HepG2 (cell line): ENCODE measurements around the gene TASP1. TPM values are rescaled to one million over a fixed set of nuclear protein-coding genes. Genes with fewer than 3 reads are reported as not detected.
A peak's percentile ranks its signal among the peaks of the same experiment; 100 is the strongest.

Experiments
- ATAC-seq: fragments of 200-7000 bp; cut with Tn5 transposase; 3 replicates; pipeline ENCODE4 v1.9.1; 2020; ENCODE audit warnings: mild to moderate bottlenecking, moderate library complexity
- BruUV-seq: library from RNA; stranded (reverse); fragments of 400-500 nt; replicated peaks from 2 replicates; lab custom pipeline; 2021; lab: Mats Ljungman, UMichigan
- CTCF ChIA-PET: fragments of 300-600 bp; formaldehyde crosslinking; extraction: SDS; loops from one replicate; lab custom pipeline; 2021; ENCODE audit warnings: low total read pairs, inconsistent platforms, low intra/inter-chr PET ratio; lab: Yijun Ruan, JAX
- POLR2A ChIA-PET: fragments of 350-600 bp; sonication (Branson Sonifier 250); formaldehyde crosslinking; loops from one replicate; lab custom pipeline; 2020; ENCODE audit warnings: antibody characterized with exemption, inconsistent platforms; lab: Yijun Ruan, JAX
- DNase-seq: peaks from one replicate; pipeline ENCODE4 v3.0.0-alpha.2; 2015; ENCODE audit warnings: low spot score
- FAIRE-seq: peaks from 3 replicates; lab custom pipeline; 2011; peaks lifted over from hg19 to GRCh38; lab: Jason Lieb, UNC
- H2AFZ ChIP-seq: one replicate; pipeline ENCODE4 v1.6.1; 2011; ENCODE audit warnings: low read length, inconsistent platforms
- H3K27ac ChIP-seq: fragments of 300-600 bp; 3 replicates; pipeline ENCODE4 v1.8.0; 2011; ENCODE audit warnings: mixed run types, mild to moderate bottlenecking, mixed read lengths, low read length, inconsistent platforms; ENCODE audit not compliant: insufficient read depth; ENCODE audit errors: extremely low read length
- H3K27me3 ChIP-seq, 2 experiments: fragments of 200-600 bp in 1 of 2; 2 replicates in 1 of 2; 3 replicates in 1 of 2; pipeline versions ENCODE4 v1.6.0 to v1.8.0; 2011; ENCODE audit warnings: low read length in 2 of 2, mild to moderate bottlenecking in 2 of 2, moderate library complexity in 2 of 2, inconsistent platforms in 1 of 2; ENCODE audit not compliant: insufficient read depth in 2 of 2, control insufficient read depth in 1 of 2
- H3K36me3 ChIP-seq, 2 experiments: fragments of 200-600 bp in 1 of 2; replicated peaks in 1 of 2; 2 replicates in 1 of 2; 3 replicates in 1 of 2; pipeline versions ENCODE4 v1.5.1 to v1.8.0; 2011; ENCODE audit warnings: low read length in 2 of 2, inconsistent platforms in 1 of 2; ENCODE audit not compliant: insufficient read depth in 2 of 2, control insufficient read depth in 1 of 2
- H3K4me1 ChIP-seq: 2 replicates; pipeline ENCODE4 v1.5.1; 2012; ENCODE audit warnings: low read length, inconsistent platforms; ENCODE audit not compliant: insufficient read depth
- H3K4me2 ChIP-seq: 2 replicates; pipeline ENCODE4 v1.6.0; 2011; ENCODE audit warnings: low read depth, low read length, inconsistent platforms
- H3K4me3 ChIP-seq, 3 experiments: fragments of 200-600 bp in 1 of 3; sonication (generic), shearing (Covaris generic) in 1 of 3; replicated peaks in 1 of 3; 2 replicates each; pipeline ENCODE4 v1.5.1; 2011 to 2016; ENCODE audit warnings: low read length in 3 of 3, inconsistent platforms in 2 of 3, low read depth in 2 of 3, mild to moderate bottlenecking in 2 of 3, control low read depth in 1 of 3, mixed read lengths in 1 of 3; ENCODE audit not compliant: insufficient read depth in 1 of 3
- H3K79me2 ChIP-seq: one replicate; pipeline ENCODE4 v1.6.1; 2011; ENCODE audit warnings: low read length, inconsistent platforms; ENCODE audit not compliant: insufficient read depth
- H3K9ac ChIP-seq: 2 replicates; pipeline ENCODE4 v1.6.0; 2011; ENCODE audit warnings: mild to moderate bottlenecking, low read depth, low read length, inconsistent platforms; ENCODE audit not compliant: insufficient read depth
- H3K9me3 ChIP-seq: 2 replicates; pipeline ENCODE4 v1.5.1; 2012; ENCODE audit warnings: mild to moderate bottlenecking, low read length
- H4K20me1 ChIP-seq: 2 replicates; pipeline ENCODE4 v1.6.0; 2011; ENCODE audit warnings: inconsistent platforms, mild to moderate bottlenecking, low read length, moderate library complexity; ENCODE audit not compliant: insufficient read depth
- FLYWCH1 ChIP-seq: sonication (generic); formaldehyde crosslinking; IDR thresholded peaks from 2 replicates; pipeline ENCODE4 v1.8.1; 2023; ENCODE audit warnings: mild to moderate bottlenecking, missing genetic modification reagents
- FOXO4 ChIP-seq: sonication (generic); formaldehyde crosslinking; conservative IDR thresholded peaks from 2 replicates; pipeline ENCODE4 v1.8.1; 2023; ENCODE audit warnings: missing genetic modification reagents
- HES4 ChIP-seq: sonication (generic); formaldehyde crosslinking; IDR thresholded peaks from 2 replicates; pipeline ENCODE4 v1.9.0; 2021; ENCODE audit warnings: mild to moderate bottlenecking, missing genetic modification reagents, borderline replicate concordance
- MTF1 ChIP-seq: sonication (generic); formaldehyde crosslinking; IDR thresholded peaks from 2 replicates; pipeline ENCODE4 v1.5.0; 2020; ENCODE audit warnings: missing genetic modification reagents
- NCOR1 ChIP-seq: fragments of 200-600 bp; sonication (generic); IDR thresholded peaks from 2 replicates; pipeline ENCODE4 v1.7.0; 2017; ENCODE audit warnings: antibody characterized with exemption, low read length, borderline replicate concordance
- PPARG ChIP-seq: conservative IDR thresholded peaks from 2 replicates; pipeline ENCODE4 v1.6.1; 2016; ENCODE audit warnings: missing biosample characterization, missing genetic modification reagents
- ZBTB21 ChIP-seq: sonication (generic); formaldehyde crosslinking; IDR thresholded peaks from 2 replicates; pipeline ENCODE4 v1.4.0; 2020; ENCODE audit warnings: missing genetic modification reagents
- ZEB1 ChIP-seq: IDR thresholded peaks from 2 replicates; pipeline ENCODE4 v1.6.1; 2012; ENCODE audit warnings: mild to moderate bottlenecking, low read depth, inconsistent platforms; ENCODE audit not compliant: insufficient replicate concordance
- ZMYM2 ChIP-seq: sonication (generic); formaldehyde crosslinking; IDR thresholded peaks from 2 replicates; pipeline ENCODE4 v1.8.0; 2022; ENCODE audit warnings: mild to moderate bottlenecking, missing genetic modification reagents
- ZNF260 ChIP-seq: sonication (generic); formaldehyde crosslinking; IDR thresholded peaks from 2 replicates; pipeline ENCODE4 v1.4.0; 2020; ENCODE audit warnings: missing genetic modification reagents, low read depth, mild to moderate bottlenecking, borderline replicate concordance
- ZNF460 ChIP-seq: sonication (generic); formaldehyde crosslinking; IDR thresholded peaks from 2 replicates; pipeline ENCODE4 v1.5.1; 2020; ENCODE audit warnings: missing genetic modification reagents, mild to moderate bottlenecking, borderline replicate concordance
- ZNF496 ChIP-seq: sonication (generic); formaldehyde crosslinking; IDR thresholded peaks from 2 replicates; pipeline ENCODE4 v1.8.1; 2023; ENCODE audit warnings: mild to moderate bottlenecking, moderate library complexity, missing genetic modification reagents; ENCODE audit not compliant: insufficient replicate concordance
- ZNF607 ChIP-seq: sonication (generic); formaldehyde crosslinking; IDR thresholded peaks from 2 replicates; pipeline ENCODE4 v1.5.1; 2020; ENCODE audit warnings: missing genetic modification reagents, mild to moderate bottlenecking, borderline replicate concordance
- ZNF672 ChIP-seq: sonication (generic); formaldehyde crosslinking; IDR thresholded peaks from 2 replicates; pipeline ENCODE4 v1.8.1; 2022; ENCODE audit warnings: missing genetic modification reagents
- WGBS: methylation state at CpG from one replicate; pipeline ENCODE4 v1.1.6; 2017; ENCODE audit warnings: low lambda C conversion rate; 5-methylcytosine and 5-hydroxymethylcytosine counted together
- in situ Hi-C: cut with HindIII; loops from 2 replicates; pipeline ENCODE4 v1.10.0; 2017; ENCODE audit warnings: low pct_unique_long_range_greater_than_20kb; ENCODE audit not compliant: extremely low pct_ligation_motif_present
- intact Hi-C: fragments of 100-400 bp; cut with micrococcal nuclease; formaldehyde crosslinking; loops from one replicate; pipeline ENCODE4 v1.10.0; 2022; ENCODE audit not compliant: unreplicated experiment
- polyA plus RNA-seq, 8 experiments: library from polyadenylated mRNA; depleted of rRNA in 3 of 8; stranded (reverse) in 7 of 8; unstranded in 1 of 8; fragments of >200 nt; fragmentation: Illumina TruSeq in 4 of 8; extraction: Trizol in 4 of 8; gene quantifications; 2 replicates each; pipeline versions ENCODE4 v1.2.1 to v1.2.3, GENCODE V29; 2011 to 2016; ENCODE audit warnings: low read depth in 4 of 8, missing spikeins in 1 of 8, mixed read lengths in 1 of 8; ENCODE audit not compliant: insufficient read depth in 1 of 8
- total RNA-seq, 5 experiments: library from RNA; depleted of rRNA; stranded (reverse); fragments of >200 nt; fragmentation: Illumina TruSeq; extraction: Trizol; gene quantifications; 2 replicates each; pipeline ENCODE4 v1.2.3, GENCODE V29; 2016; ENCODE audit warnings: low read depth in 1 of 5
- TF ChIP-seq, protein P1 (sequence below): sonication (generic); formaldehyde crosslinking; IDR thresholded peaks from 2 replicates; pipeline ENCODE4 v1.5.1; 2020; ENCODE audit warnings: mild to moderate bottlenecking, missing genetic modification reagents
- TF ChIP-seq, protein P2 (sequence below): sonication (generic); formaldehyde crosslinking; conservative IDR thresholded peaks from 2 replicates; pipeline ENCODE4 v1.4.0; 2020; ENCODE audit warnings: missing genetic modification reagents
- TF ChIP-seq, protein P3 (sequence below): IDR thresholded peaks from 2 replicates; pipeline ENCODE4 v1.6.1; 2016; ENCODE audit warnings: missing biosample characterization, missing genetic modification reagents, low read depth

The TASP1 gene
- total and polyA plus RNA-seq, 2 of the 13 experiments (the other 11 are each of a cell fraction or from before 2014, with no cell fraction given) = 10.0 to 25.2 TPM

- ATAC-seq = peak; percentile 85
- WGBS = 73% methylated on average over 9 of the region's 9 CpGs
- H3K4me3 ChIP-seq = no peak overlapping the region
- peak; percentile 42 for FAIRE-seq
- peaks cover 3 to 18% of the 10 kb centered on the region in 2 experiments for H3K36me3 ChIP-seq
- peak overlapping the region; percentile 1; the same call in 1 of the 2 replicates for H3K4me2 ChIP-seq
- no peaks in the 10 kb centered on the region for H3K79me2 ChIP-seq
- intact Hi-C loops (no loop called here), in situ Hi-C loops (no loop called here)
- POLR2A ChIA-PET = interaction anchor here (1.0 kb wide), 2 partner anchors 12 to 94 kb away, joined by 3 read pairs; no protein-coding TSS in a partner anchor
- DNase-seq = peak; percentile 92
- H2AFZ ChIP-seq = no peak overlapping the region
- H3K27ac ChIP-seq = peak overlapping the region; percentile 44
- BruUV-seq = no TSS peak
- peaks cover 29% of the 10 kb centered on the region for H3K4me1 ChIP-seq
- CTCF ChIA-PET = no interaction called here
- no peaks in the 10 kb centered on the region for H3K27me3 ChIP-seq
- H4K20me1 ChIP-seq = no peaks in the 10 kb centered on the region
- H3K9me3 ChIP-seq = no peaks in the 10 kb centered on the region
- no peak overlapping the region for H3K9ac ChIP-seq
- TF ChIP-seq, protein P1, sequence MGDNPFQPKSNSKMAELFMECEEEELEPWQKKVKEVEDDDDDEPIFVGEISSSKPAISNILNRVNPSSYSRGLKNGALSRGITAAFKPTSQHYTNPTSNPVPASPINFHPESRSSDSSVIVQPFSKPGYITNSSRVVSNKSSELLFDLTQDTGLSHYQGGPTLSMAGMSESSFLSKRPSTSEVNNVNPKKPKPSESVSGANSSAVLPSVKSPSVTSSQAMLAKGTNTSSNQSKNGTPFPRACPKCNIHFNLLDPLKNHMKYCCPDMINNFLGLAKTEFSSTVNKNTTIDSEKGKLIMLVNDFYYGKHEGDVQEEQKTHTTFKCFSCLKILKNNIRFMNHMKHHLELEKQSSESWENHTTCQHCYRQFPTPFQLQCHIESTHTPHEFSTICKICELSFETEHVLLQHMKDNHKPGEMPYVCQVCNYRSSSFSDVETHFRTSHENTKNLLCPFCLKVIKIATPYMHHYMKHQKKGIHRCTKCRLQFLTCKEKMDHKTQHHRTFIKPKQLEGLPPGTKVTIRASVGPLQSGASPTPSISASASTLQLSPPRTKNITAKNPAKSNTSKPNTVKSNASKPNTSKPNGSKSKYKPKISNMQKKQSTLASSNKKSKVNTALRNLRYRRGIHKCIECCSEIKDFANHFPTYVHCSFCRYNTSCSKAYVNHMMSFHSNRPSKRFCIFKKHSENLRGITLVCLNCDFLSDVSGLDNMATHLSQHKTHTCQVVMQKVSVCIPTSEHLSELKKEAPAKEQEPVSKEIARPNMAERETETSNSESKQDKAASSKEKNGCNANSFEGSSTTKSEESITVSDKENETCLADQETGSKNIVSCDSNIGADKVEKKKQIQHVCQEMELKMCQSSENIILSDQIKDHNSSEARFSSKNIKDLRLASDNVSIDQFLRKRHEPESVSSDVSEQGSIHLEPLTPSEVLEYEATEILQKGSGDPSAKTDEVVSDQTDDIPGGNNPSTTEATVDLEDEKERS (CRISPR knock-in tag) = 0 out of 2 replicates have a peak, but pooled peaks have one; percentile 12
- TF ChIP-seq, protein P2, sequence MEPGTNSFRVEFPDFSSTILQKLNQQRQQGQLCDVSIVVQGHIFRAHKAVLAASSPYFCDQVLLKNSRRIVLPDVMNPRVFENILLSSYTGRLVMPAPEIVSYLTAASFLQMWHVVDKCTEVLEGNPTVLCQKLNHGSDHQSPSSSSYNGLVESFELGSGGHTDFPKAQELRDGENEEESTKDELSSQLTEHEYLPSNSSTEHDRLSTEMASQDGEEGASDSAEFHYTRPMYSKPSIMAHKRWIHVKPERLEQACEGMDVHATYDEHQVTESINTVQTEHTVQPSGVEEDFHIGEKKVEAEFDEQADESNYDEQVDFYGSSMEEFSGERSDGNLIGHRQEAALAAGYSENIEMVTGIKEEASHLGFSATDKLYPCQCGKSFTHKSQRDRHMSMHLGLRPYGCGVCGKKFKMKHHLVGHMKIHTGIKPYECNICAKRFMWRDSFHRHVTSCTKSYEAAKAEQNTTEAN = no peak
- TF ChIP-seq ZNF496 (CRISPR knock-in tag) (no peak), ZBTB21 (no peak), ZEB1 (peak; percentile 86), ZMYM2 (CRISPR knock-in tag) (peak; percentile 54; the same call in 1 of the 2 replicates), NCOR1 (peak; percentile 60; the same call in 1 of the 2 replicates), MTF1 (no peak), HES4 (no peak), PPARG (CRISPR knock-in tag) (peak; percentile 73), ZNF460 (no peak), FLYWCH1 (no peak), ZNF672 (CRISPR knock-in tag) (no peak), ZNF260 (no peak), ZNF607 (CRISPR knock-in tag) (no peak), FOXO4 (CRISPR knock-in tag) (0 out of 2 replicates have a peak, but pooled peaks have one; percentile 16)
- TF ChIP-seq, protein P3, sequence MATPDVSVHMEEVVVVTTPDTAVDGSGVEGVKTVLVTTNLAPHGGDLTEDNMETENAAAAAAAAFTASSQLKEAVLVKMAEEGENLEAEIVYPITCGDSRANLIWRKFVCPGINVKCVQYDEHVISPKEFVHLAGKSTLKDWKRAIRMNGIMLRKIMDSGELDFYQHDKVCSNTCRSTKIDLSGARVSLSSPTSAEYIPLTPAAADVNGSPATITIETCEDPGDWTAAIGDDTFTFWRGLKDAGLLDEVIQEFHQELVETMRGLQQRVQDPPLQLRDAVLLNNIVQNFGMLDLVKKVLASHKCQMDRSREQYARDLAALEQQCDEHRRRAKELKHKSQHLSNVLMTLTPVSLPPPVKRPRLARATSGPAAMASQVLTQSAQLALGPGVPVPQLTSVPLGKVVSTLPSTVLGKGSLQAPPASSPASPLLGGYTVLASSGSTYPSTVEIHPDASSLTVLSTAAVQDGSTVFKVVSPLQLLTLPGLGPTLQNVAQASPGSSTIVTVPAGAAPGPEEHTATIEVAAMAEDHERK = no peak
Measured at GRCh38 chr20:13430346-13431002, 208.3 kb downstream of the TASP1 start.
